C4-2B (cell line): ENCODE measurements around the gene ALDH1L1.

Source experiments
- H3K27ac ChIP-seq: fragments of 450-650 bp; 2 replicates; pipeline ENCODE4 v1.5.1; 2017
- CTCF ChIP-seq: fragments of 450-650 bp; conservative IDR thresholded peaks from 2 replicates; pipeline ENCODE4 v1.5.1; 2017; ENCODE audit warnings: mild to moderate bottlenecking
- ZFX ChIP-seq: fragments of 450-650 bp; IDR thresholded peaks from 2 replicates; pipeline ENCODE4 v1.6.1; 2017

Gene ALDH1L1

GRCh38 chr3:126202680-126203079, 22.3 kb upstream of the ALDH1L1 start:
- H3K27ac ChIP-seq, result no peak overlapping the region
- TF ChIP-seq ZFX, result no peak
- TF ChIP-seq CTCF, result no peak

- TF ChIP-seq CTCF (no peak), ZFX (no peak)
- H3K27ac ChIP-seq, result no peak overlapping the region
These were observed 21.9 kb upstream of the ALDH1L1 start for GRCh38 chr3:126202276-126202675.

GRCh38 chr3:126201168-126201567, 20.8 kb upstream of the ALDH1L1 start:
- TF ChIP-seq CTCF, result no peak
- no peak overlapping the region for H3K27ac ChIP-seq

- H3K27ac ChIP-seq, result no peak overlapping the region
- TF ChIP-seq ZFX (no peak), CTCF (no peak)
These were observed 20.1 kb upstream of the ALDH1L1 start for GRCh38 chr3:126200534-126200933.

- H3K27ac ChIP-seq, result no peak overlapping the region
- TF ChIP-seq CTCF (no peak), ZFX (no peak)
These were observed 18.9 kb upstream of the ALDH1L1 start for GRCh38 chr3:126199256-126199655.

- no peak for TF ChIP-seq ZFX
- TF ChIP-seq CTCF, result peak; percentile 91
- no peak overlapping the region; the same call in 1 of the 2 replicates for H3K27ac ChIP-seq
These were observed 17.6 kb upstream of the ALDH1L1 start for GRCh38 chr3:126197854-126198584.

GRCh38 chr3:126197343-126197742, 17.0 kb upstream of the ALDH1L1 start:
- no peak overlapping the region for H3K27ac ChIP-seq
- TF ChIP-seq CTCF, result no peak
- TF ChIP-seq ZFX, result no peak
